AG09319 (cell line): ENCODE data around the gene SENP7.
"Not testable (repeated sequence)": the region's sequence is repeated elsewhere in the genome, so short reads cannot be mapped to it uniquely, and the experiment has no call there.

ENCODE experiments used
- DNase-seq: peaks from one replicate; pipeline ENCODE4 v3.0.0-alpha.2; 2010; ENCODE audit warnings: low read depth; ENCODE audit errors: extremely low read depth
- TF ChIP-seq, protein P1 (sequence below): IDR thresholded peaks from 2 replicates; pipeline ENCODE4 v1.5.1; 2011; ENCODE audit warnings: low read depth, mild to moderate bottlenecking, inconsistent platforms, low read length, moderate library complexity

The SENP7 gene

DNA sequence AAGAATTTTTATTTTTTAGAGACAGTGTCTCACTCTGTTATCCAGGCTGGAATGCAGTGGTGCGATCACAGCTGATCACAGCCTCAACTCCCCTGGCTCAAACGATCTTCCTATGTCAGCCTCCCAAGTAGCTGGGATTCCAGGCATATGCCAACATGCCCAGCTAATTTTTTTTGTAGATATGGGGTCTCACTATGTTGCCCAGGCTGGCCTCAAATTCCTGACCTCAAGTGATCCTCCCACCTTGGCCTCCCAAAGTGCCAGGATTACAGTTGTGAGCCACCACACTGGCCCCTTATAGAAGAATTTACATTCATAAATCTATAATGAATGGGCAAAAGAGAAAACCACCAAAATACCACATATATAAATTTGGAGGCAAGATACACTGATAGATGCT lies 15.2 kb downstream of the SENP7 start:
- DNase-seq: no peak
- TF ChIP-seq, protein P1, sequence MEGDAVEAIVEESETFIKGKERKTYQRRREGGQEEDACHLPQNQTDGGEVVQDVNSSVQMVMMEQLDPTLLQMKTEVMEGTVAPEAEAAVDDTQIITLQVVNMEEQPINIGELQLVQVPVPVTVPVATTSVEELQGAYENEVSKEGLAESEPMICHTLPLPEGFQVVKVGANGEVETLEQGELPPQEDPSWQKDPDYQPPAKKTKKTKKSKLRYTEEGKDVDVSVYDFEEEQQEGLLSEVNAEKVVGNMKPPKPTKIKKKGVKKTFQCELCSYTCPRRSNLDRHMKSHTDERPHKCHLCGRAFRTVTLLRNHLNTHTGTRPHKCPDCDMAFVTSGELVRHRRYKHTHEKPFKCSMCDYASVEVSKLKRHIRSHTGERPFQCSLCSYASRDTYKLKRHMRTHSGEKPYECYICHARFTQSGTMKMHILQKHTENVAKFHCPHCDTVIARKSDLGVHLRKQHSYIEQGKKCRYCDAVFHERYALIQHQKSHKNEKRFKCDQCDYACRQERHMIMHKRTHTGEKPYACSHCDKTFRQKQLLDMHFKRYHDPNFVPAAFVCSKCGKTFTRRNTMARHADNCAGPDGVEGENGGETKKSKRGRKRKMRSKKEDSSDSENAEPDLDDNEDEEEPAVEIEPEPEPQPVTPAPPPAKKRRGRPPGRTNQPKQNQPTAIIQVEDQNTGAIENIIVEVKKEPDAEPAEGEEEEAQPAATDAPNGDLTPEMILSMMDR: no peak

DNA sequence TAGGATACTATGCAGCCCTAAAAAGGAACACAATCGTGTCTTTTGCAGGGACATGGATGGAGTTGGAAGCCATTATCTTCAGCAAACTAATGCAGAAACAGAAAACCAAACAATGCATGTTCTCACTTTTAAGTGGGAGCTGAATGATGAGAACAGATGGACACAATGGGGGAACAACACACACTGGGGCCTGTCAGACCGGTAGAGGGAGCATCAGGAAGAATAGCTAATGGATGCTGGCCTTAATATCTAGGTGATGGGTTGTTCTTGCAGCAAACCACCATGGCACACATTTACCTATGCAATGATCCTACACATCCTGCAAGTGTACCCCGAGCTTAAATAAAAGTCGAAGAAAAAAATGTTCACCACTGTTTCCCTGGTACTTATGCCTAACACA lies 17.5 kb downstream of the SENP7 start:
- TF ChIP-seq, protein P1: no peak; the same call in 1 of the 2 replicates
- DNase-seq: no peak

DNA sequence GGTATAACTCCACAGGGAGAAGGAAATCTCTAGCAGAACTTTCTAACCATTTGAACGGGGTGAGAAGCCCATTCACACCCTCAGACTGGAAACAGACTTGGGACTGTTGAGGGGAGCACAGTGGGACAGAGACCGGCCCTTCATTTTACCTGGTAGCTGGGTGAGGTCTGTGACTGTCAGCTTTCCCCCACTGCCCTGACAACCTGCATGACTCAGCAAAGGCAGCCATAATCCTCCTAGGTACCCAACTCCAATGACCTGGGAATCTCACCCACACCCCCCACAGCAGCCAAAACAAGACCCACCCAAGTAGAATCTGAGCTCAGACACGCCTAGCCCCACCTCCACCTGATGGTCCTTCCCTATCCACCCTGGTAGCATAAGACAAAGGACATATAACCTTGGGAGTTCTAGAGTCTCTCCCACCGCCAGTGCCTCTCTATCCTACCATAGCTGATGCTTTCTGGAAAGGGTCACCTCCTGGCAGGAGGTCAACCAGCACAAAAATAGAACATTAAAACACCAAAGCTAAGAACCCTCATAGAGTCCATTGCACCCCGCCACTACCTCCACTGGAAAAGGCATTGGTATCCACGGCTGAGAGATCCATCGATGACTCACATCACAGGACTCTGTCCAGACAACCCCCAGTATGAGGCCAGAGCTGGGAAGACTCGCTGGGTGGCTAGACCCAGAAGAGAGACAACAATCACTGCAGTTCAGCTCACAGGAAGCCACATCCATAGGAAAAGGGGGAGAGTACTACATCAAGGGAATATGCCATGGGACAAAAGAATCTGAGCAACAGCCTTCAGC lies 28.0 kb downstream of the SENP7 start:
- TF ChIP-seq, protein P1: no peak
- DNase-seq: no peak

DNA sequence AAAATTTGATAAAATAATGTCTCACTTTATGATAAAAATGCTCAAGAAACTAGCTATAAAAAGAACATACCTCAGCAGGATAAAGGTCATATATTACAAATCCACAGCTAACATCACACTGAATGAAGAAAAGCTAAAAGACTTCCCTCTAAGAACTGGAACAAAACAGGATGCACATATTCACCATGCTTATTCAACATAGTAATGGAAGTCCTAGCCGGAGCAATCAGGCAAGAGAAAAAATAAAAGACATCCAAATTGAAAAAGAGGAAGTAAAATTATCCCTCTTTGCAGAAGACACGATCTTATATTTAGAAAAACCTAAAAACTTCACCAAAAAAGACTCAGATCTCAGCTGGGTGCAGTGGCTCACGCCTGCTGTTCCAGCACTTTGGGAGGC lies 34.0 kb downstream of the SENP7 start:
- TF ChIP-seq, protein P1: no peak
- no peak for DNase-seq

DNA sequence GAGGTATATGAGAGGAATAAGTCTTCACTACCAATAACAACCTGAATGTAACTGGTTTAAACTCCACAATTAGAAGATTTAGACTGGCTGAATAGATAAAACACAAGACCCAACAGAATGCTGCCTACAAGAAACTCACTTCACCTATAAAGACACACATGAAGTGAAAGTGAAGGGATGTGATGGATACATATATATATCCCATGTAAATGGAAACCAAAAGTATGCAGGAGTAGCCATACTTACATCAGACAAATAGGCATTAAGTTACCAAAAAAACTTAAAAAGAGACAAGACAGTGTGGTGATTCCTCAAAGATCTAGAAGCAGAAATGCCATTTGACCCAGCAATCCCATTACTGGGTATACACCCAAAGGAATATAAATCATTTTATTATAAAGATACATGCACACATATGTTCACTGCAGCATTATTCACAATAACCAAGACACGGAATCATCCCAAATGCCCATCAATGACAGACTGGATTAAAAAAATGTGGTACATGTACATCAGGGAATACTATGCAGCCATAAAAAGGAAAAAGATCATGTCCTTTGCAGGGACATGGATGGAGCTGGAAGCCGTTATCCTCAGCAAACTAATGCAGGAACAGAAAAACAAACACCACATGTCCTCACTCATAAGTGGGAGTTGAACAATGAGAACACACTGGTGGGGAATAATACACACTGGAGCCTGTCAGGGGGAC lies 38.0 kb downstream of the SENP7 start:
- not testable (repeated sequence) for DNase-seq

DNA sequence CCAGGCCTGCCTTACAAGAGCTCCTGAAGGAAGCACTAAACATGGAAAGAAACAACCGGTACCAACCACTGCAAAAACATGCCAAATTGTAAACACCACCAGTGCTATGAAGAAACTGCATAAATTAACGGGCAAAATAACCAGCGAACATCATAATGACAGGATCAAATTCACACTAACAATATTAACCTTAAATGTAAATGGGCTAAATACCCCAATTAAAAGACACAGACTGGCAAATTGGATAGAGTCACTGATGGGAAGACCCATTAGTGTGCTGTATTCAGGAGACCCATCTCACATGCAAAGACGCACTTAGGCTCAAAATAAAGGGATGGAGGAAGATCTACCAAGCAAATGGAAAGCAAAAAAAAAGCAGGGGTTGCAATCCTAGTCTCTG lies 44.3 kb downstream of the SENP7 start:
- not testable (repeated sequence) for DNase-seq

DNA sequence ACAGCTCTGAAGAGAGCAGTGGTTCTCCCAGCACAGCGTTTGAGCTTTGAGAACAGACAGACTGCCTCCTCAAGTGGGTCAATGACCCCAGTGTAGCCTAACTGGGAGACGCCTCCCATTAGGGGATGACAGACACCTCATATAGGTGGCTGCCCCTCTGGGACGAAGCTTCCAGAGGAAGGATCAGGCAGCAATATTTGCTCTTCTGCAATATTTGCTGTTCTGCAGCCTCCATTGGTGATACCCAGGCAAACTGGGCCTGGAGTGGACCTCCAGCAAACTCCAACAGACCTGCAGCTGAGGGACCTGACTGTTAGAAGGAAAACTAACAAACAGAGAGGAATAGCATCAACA lies 45.7 kb downstream of the SENP7 start:
- not testable (repeated sequence) for DNase-seq

DNA sequence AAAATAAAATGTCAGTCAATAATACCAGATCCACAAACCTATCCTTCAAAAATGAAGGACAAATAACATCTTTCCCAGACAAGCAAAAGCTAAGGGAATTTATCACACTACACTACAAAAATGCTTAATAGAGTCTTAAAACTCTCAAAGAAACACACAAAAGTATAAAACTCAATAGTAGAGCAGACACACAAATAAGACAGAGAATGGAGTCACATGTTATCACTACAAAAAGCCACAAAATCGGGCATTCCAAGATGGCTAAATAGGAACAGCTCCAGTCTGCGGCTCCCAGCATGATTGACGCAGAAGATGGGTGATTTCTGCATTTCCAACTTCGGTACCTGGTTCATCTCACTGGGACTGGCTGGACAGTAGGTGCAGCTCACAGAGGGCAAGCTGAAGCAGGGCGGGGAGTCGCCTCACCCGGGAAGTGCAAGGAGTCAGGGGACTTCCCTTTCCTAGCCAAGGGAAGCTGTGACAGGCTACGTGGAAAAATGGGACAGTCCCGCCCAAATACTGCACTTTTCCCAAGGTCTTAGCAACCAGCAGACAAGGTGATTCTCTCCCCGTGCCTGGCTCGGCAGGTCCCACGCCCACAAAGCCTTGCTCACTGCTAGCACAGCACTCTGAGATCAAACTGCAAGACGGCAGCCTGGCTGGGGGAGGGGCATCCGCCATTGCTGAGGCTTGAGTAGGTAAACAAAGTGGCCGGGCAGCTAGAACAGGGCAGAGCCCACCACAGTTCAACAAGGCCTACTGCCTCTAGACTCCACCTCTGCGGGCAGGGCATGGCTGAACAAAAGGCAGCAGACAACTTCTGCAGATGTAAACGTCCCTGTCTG lies 46.3 kb downstream of the SENP7 start:
- TF ChIP-seq, protein P1: no peak
- DNase-seq: no peak
